Kidney tubule cell (primary cell): ENCODE data around the gene CFAP97D1.

ENCODE experiments used
- DNase-seq: peaks from one replicate; pipeline ENCODE4 v3.0.0-alpha.2; 2018; ENCODE audit warnings: low spot score

Gene CFAP97D1

DNA sequence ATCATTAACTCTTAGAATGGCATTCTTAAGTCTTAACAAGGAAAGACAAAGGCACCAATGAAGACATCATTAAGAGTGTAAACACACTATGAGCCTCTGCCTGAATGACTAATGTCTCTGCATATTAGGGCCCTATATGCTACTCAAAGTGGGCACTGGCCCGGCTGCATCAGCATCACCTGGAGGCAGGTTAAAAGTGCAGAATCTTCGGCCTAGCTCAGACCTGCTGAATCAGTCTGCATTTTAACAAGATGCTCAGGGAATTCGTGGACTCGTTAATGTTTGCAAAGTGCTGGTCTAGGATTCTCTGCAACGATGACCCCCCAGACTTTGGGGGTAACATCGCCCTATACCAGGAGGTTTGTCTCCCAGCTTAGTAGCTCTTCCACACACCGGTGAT is 46.0 kb downstream of the CFAP97D1 start:
- DNase-seq: no peak

- no peak for DNase-seq
Measured at GRCh38 chr17:43827596-43827995, 47.4 kb downstream of the CFAP97D1 start.

GRCh38 chr17:43829738-43830137 is 49.5 kb downstream of the CFAP97D1 start:
- DNase-seq: no peak

DNA sequence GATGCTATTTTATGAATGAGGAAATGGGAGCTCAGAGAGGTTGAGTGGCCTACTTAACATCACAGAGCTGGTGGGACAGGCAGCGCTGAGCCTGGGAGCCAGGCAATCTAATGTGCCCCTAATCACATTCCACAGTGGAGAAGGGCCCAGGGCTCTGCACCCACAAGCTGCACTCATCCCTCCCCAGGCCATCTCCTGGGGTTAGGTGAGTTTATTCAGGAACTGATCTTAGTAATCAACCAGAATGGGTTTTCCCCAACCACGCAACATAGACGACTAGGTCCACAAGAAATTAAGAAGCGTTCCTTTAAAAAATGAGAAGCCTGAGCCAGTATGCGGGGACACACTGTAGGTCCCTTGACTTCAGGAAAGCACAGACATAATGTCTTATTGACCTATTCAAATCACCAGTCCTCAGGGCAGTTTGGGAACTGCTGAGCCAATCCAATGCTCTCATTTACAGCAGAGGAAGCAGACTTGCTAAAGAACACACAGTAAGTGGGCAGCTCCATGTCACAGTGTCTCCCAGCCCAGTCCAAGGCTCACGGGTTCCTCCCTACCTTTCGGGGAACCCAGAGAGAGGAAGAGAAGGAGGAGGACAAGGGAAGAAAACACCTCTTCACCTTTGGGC is 50.4 kb downstream of the CFAP97D1 start:
- no peak for DNase-seq

- no peak for DNase-seq
Measured at GRCh38 chr17:43831633-43832032, 51.4 kb downstream of the CFAP97D1 start.

DNA sequence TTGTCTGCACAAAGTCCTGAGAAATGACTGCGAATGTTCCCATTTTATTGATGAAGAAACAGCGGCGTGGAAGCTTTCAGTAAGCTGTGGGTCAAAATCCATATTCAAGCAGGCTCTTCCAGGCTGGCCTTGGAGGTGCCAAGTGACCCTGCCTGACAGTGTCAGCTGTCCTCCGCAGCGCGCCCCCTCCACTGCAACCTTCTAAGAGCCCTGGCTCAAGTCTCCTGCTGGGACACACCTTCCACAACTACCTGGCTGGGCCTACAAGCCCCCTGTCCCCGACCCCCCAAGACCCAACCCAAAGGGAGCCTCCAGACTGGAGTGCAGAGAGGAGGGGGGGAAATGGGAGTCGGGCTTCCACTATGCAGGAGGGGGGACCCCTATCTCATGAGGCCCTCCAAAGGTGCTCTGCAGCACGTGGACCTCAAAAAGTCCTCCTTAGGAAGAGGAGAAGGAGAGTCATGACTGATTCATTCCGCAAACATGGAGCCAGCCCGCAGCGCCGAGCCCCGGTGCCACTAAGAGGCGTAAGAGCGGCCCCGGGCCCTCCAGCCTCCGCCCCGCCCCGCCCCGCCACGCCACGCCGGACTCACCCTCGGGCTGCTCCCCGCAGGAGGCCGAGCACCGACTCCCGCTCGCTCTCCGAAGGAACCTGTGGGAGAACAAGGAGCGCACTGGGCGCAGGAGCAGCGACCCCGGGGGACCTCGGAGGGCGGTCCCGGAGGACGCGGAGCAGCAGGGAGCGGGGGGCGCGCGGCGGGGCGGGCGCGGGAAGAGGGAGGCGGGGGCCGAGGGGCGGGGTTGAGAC is 52.1 kb downstream of the CFAP97D1 start:
- DNase-seq: peak; percentile 79

DNA sequence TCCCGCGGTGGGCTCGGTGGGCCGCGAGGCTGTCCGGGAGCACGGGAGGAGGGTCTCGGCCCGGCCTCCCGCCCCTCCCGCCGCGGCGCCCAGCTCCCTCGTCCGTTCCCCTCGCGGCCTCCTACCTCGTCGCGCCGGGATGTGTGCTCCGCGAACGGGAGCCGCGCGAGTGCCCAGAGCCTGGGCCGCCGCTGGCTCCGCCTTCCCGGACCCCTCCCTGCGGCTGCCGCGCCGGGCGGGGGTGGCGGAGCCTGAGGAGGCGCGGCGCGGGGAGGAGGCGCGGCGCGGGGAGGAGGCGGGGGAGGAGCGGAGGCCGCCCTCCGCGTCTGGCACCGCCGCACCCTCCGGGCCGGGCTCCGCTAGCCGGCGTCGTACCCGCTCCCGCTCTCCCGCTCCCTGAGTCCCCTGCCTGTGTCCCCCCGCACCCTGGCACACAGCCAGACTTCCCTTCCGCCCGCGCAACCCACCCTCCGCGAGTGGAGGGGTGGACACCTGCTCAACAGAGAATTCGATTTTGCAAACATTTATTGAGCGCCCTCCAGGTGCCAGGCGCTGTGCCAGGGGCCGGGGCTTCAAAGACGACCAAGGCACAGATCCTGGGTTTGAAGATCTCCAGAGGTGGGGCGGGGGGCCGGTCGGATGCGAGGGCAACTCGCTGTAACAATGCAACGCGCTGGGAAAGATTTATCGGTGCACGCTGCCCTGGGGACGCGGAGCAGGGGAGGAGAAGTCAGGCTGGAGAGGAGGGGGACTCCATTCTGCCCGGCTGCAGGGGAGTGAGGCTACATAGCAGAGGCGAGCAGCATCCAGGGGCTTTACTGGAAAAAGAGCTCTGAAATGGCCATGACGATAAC is 53.0 kb downstream of the CFAP97D1 start, which contains the start of gene MPP3:
MPP3 (minus strand) TSS at position 171 of the 854 bp plus-strand sequence. CDS start 1,240 bp downstream, outside the sequence.
- DNase-seq: peak; percentile 76

DNA sequence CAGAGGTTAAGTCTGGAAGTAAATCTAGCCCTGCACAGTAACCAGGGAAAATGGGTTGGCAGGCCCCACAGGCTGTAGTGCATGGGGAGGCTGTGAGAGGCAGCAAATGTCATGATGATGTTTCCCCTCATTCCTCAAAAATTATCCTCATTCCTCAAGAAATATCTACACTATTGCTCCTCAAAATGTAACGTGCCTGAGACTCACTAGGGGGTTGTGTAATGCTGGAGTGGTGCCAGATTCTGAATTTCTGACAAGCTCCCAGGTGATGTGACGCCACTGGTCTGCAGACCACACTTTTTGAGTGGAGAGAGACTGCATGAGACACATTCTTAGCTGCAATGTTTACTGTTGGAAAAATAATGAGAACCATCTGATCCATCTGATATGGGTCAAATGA is 53.9 kb downstream of the CFAP97D1 start:
- DNase-seq: peak; percentile 49
